HepG2 (cell line): Measurements from ENCODE around the gene BACH2. TPM values are rescaled to one million over a fixed set of nuclear protein-coding genes. Genes with fewer than 3 reads are reported as not detected.

Experiments
- JUN ChIP-seq: sonication (generic); formaldehyde crosslinking; IDR thresholded peaks from 2 replicates; pipeline ENCODE4 v1.4.0; 2020; ENCODE audit warnings: mild to moderate bottlenecking, missing genetic modification reagents
- KDM3A ChIP-seq: IDR thresholded peaks from 2 replicates; pipeline ENCODE4 v1.6.1; 2018; ENCODE audit warnings: low read depth, missing compliant biosample characterization
- NFAT5 ChIP-seq: sonication (generic); formaldehyde crosslinking; IDR thresholded peaks from 2 replicates; pipeline ENCODE4 v1.4.0; 2020; ENCODE audit warnings: missing genetic modification reagents
- NPAS2 ChIP-seq: sonication (generic); formaldehyde crosslinking; IDR thresholded peaks from 2 replicates; pipeline ENCODE4 v1.8.0; 2022; ENCODE audit warnings: mild to moderate bottlenecking, missing genetic modification reagents, borderline replicate concordance
- ZNF800 ChIP-seq: sonication (generic); formaldehyde crosslinking; IDR thresholded peaks from 2 replicates; pipeline ENCODE4 v1.4.0; 2020; ENCODE audit warnings: missing genetic modification reagents
- polyA plus RNA-seq, 8 experiments: library from polyadenylated mRNA; depleted of rRNA in 3 of 8; stranded (reverse) in 7 of 8; unstranded in 1 of 8; fragments of >200 nt; fragmentation: Illumina TruSeq in 4 of 8; extraction: Trizol in 4 of 8; gene quantifications; 2 replicates each; pipeline versions ENCODE4 v1.2.1 to v1.2.3, GENCODE V29; 2011 to 2016; ENCODE audit warnings: low read depth in 4 of 8, missing spikeins in 1 of 8, mixed read lengths in 1 of 8; ENCODE audit not compliant: insufficient read depth in 1 of 8
- total RNA-seq, 5 experiments: library from RNA; depleted of rRNA; stranded (reverse); fragments of >200 nt; fragmentation: Illumina TruSeq; extraction: Trizol; gene quantifications; 2 replicates each; pipeline ENCODE4 v1.2.3, GENCODE V29; 2016; ENCODE audit warnings: low read depth in 1 of 5

The BACH2 gene
- total and polyA plus RNA-seq, 2 of the 13 experiments (the other 11 are each of a cell fraction or from before 2014, with no cell fraction given): 0.01 TPM; not detected in 1

GRCh38 chr6:90088009-90088408, 208.6 kb downstream of the BACH2 start (continued):
- TF ChIP-seq NFAT5 (no peak), JUN (CRISPR knock-in tag) (no peak), KDM3A (no peak), ZNF800 (CRISPR knock-in tag) (no peak), NPAS2 (CRISPR knock-in tag) (no peak)
